GM04503 (cell line): Measurements from ENCODE around the gene NCKAP5.

Experiments
- DNase-seq: peaks from one replicate; pipeline ENCODE4 v3.0.0-alpha.2; 2012; ENCODE audit warnings: low read depth

Gene NCKAP5

DNA sequence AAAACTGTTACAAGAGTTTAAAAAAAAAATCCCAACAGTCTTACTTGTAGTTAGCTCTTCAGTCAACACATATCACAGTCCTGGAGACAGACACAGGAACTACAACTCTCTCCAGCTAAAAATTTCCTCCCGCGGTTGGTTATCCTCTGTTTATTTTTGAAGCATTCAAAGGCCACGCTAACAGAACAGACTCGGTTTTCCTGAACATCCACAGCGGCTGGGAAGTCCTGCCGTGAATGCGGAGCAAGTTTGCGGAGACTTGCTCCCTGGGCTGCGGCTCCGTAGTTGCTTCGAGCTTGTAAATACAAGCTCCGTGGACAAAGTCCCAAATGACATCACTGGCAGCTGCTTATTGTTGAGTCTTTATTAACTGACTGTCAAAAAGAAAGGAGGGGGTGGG is at the start of gene NCKAP5:
Gene NCKAP5 (minus strand): TSS at position 292 of the 400 bp plus-strand sequence. CDS start 50,937 bp downstream, outside the sequence.
- DNase-seq = no peak

DNA sequence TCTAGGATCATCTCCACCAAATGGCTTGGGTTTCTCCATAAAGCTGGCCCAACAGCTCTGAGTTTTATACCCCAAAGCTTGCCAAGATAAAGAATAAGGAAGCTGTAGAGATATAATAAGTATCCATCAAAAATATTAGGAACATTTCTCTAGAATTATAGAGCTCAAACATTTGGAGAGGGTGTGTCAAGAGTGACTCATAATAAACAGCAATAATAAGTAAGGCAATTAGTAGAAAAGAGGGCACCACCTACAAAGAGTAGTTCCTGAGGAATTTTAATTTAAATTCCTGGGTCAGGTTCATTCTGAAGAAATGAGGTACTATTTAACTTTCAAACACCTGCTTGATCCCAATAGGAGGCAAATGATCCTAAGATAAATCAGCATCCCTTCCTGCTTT is 41.4 kb upstream of the NCKAP5 start:
- no peak for DNase-seq

DNA sequence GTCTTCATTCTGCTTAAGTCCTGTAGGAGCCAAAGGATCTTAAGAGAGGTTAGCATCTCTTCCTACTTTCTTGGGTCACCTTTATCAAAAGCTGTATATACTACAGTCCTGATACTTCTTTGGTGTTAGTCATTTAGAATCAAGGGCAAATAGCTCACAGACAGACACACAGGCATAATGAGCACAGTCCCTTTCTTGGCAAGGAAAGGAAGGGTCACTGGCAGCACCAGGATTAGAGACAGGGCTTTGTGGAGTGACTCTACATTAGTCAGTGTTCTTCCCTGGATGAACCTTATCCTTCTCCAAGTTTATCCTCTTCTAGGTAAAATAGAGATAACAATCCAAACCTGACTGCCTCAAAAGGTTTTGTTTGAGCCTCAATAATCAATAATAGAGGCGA is 40.0 kb upstream of the NCKAP5 start:
- DNase-seq = no peak

DNA sequence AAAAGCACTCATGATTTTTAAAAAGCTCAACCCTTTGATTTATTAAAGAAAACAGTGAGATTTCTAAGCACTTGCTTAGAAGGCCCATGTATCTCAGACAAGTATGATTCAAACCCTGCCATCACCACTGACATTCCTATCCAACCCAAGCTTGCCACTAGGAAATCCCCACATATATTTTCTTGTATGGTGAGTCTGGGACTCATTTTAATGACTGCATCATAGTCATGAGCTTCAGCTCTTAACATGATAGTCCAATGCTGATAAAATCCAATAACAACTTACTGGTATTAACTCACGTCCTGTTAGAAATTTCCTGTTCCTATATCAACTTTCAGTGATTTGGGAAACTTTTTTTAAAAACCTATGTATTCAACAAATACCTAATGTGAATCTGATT is 39.4 kb upstream of the NCKAP5 start:
- DNase-seq = no peak

DNA sequence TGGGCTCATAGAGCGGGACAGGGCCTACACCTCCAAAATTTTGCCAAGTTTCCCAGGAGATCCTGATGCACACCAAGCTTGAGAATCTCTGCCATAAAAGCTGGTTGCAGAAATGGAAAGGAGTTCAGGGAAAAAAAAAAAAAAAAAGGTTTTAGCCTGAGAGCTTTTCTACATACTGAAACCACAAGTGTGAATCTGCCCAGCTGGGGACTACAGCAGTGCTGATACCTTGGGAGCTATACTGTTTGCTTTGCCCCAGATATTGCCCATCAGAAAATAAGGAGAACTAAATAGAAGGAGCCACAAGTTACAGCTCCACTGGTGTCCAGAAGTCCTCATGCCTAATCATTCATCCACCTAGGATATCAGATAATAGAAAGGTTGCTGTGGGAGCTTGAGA is 38.4 kb upstream of the NCKAP5 start:
- DNase-seq = no peak

DNA sequence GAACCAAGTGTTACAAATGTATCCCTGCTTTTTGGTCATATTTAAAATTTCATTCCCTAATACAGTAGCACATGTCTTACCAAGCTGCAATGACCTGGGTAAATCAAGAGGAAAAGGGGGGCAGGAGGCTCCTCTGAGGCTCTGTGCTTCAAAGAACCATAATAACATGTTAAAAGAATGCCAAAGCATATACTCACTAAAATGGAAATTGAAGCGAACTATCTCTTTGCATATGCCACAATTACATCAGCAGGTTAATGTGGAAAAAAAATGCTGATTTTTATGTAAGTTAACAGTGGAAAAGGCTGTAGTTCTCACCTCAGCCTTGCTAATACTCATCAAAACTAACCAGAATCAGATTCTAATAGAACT is 37.5 kb upstream of the NCKAP5 start:
- DNase-seq = no peak

DNA sequence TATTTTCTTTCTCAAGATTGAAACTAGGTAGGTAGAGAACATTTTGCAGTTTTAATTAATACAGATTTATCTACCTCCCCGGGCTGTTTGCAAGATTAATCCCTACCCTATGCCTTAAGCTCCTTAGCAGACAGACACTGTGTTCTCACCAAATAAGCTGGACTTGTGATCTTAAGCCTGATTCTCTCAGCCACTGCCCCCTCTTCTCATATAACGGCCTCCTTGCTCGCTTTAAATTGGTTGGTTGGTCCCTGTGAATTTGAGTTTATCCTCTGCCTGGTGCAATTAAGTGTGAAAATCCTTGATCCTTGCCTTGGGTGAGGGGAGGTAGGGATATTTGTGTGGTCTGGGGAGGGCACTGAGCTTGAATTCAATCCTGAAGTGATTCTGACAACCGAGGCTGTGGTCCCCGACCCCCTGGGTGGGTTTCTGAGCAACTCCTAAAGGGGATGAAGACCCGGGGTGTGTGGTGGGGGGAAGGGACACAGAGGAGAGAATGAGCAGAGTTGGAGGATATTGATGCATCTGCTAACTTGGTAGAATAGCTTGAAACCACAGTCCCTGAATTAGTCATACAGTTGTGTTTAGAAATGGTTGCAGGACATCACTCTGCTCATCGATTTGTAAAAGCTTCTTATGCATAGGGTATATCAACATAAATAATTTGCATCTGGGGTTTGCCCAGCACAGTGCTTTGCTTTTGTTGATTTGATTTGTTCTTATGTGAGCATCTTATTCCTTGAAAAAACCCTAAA is 36.9 kb upstream of the NCKAP5 start:
- no peak for DNase-seq

DNA sequence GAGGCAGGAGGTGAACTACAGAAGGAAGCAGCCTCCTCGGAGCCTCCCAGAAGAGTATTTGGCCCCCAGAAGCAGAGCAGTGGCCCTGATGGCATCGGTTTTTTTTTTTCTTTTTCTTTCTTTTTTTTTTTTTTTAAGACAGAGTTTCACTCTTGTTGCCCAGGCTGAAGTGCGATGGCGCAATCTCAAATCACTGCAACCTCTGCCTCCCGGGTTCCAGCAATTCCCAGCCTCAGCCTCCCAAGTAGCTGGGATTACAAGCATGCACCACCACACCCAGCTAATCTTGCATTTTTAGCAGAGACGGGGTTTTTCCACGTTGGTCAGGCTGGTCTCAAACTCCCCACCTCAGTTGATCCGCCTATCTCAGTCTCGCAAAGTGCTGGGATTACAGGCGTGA is 34.8 kb upstream of the NCKAP5 start:
- DNase-seq = no peak

DNA sequence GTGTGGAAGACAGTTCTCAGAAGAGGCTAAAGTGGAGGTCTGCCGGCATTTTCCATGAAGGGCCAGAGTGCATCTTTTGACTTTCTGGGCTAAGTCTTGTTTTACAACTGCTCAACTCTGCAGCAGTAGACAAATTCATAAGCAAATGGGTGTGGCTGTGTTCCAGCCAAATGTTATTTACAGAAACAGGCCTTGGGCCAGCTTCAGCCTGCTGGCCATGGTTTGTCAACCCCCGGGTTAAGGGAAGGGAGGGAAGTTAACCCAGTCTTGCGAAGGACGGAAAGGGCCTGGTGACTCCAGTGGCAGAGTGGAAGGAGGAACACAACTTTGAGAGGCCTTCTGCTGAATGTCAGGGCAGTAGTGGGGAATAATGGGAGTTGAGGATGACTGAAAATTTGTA is 34.3 kb upstream of the NCKAP5 start:
- no peak for DNase-seq

DNA sequence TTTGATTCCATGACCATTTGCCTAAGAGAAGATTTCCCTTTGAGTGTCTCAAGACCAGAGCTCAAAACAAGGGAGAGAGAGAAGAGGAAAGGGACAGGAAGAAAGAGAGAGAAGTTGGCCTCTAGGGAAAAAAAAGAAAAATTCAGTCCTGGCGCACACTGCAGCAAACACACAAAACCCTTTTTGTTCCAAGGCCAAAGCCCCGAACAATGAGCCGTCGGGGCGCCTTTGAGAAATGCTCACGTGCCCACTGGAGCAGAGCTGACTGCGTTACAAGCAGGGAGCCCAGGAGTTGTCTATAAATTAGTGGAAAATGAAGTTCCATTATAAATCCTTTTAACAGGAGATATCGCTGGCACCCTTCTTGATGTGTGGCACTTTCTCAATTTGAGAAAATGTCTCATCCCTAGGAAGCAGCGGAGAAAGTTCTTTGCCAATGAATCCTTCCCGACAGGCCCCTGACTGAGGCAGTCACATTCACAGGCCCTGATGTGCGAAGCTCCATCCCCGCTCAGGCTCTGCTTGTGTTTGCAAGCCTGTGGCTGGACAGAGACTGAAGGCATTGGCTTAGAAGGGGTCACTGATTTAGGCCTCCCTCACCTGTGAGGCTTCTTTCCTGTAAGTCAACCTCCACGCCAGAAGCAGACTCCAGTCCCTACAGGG is 32.1 kb upstream of the NCKAP5 start:
- DNase-seq = no peak

DNA sequence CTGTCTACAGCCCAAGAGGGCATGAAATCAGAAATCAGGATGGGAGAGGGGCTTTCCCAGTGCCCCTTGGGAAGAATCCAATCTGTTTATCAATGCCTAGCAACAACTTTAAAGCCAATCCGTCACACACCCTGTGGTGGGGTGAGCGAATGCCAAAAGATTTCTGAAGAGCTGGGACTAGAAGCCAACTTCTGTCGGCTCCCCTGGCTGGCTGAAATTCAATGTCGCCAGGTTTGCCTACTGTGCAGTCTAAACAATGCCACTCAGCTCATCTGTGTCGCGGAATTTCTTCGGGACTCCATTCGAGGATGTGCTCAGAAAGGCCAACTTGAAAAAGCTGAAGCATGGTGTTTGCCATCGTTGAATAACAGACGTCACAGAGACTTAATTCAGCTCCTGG is 31.5 kb upstream of the NCKAP5 start:
- DNase-seq = no peak

DNA sequence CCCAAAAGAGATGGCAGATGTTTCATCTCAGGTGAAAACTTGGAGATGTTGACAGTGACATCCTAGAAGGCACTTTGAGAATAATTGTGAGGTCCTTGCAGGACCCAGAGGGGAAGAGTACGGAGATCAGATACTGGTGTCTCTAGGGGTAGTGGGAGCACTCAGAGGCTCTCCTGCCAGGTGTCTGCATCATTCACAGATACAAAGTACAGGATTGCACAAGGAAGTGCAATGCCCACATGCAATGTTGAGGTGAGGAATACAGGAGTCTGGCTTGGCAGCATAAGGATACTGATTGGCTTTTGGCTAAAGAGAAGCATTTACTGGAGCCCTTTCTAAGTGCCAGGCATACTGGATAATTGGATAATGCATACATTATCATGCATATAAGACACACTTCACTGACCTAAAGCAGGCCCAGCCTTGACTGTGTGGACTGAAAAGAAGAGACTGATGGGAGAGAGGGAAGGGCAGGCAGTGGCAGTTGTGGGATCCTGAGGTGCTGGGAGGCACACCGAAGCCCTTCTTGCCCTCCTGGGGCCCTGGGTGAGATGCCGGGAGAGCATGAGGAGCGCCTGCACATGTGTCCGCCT is 31.0 kb upstream of the NCKAP5 start:
- no peak for DNase-seq

DNA sequence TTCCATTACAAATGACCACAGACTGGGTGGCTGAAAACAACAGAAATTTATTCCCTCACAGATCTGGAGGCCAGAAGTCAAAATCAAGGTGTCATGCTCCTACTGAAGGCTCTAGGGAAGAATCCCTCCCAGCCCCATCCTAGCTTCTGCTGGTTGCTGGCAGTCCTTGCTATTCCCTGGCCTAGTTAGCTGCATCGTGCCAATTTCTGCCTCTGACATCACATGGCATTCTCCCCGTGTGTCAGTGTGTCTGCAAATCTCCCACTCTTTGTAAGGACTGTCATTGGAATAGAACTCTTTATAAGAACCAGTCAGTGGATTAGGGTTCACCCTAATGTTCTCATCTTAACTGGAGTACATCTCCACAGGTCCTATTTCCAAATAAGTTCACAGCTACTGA is 30.5 kb upstream of the NCKAP5 start:
- DNase-seq = no peak

DNA sequence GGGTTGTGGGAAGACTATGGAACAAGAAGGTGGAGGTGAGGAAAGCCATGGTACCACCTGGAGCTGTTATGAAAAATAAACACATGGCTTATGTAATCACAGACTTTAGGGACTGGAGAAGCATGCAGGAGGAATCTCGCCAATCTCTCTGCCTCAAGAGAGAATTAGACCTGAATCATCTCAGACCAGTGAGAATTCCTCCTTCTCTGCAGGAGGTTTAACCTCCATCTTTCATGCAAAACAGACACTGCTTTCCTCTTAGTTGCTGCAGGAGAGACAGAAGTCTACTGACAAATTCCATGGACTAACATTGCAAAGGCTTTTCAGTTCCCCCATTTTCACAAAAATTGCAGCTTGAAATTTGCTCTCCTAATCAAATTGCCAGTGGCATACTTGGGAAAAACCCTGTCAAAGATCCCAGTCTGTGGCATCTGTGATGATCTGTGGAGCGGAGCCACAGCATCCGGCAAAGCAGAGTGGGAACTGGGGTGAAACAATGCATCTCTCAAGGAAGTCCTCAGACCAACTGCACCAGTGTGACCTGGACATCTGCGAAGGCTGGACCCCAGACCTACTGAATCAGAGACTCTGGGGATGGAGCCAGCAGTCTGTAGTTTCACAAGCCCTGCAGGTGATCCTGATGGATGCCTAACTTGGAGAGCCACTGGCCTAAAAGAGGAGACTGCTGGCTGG is 28.6 kb upstream of the NCKAP5 start:
- no peak for DNase-seq

DNA sequence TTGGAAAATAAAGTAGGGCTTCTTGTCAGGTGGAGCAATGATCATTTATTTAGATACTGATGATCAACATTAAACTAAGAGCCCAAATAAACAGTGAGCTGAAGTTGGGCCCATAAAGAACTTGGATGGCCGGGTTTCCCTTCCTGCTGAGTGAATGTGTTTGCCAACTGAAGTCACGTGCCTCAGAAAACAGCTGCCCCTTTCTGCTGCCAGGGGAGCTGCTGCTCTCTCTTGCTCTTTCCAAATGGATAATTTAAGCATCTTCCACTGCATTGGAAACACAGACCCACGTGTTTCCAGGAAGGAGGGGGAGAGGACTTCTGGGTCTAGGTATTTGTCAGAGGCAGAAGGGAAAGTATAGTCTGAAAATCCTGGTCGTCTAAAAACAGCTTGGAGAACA is 22.9 kb upstream of the NCKAP5 start:
- DNase-seq = no peak

DNA sequence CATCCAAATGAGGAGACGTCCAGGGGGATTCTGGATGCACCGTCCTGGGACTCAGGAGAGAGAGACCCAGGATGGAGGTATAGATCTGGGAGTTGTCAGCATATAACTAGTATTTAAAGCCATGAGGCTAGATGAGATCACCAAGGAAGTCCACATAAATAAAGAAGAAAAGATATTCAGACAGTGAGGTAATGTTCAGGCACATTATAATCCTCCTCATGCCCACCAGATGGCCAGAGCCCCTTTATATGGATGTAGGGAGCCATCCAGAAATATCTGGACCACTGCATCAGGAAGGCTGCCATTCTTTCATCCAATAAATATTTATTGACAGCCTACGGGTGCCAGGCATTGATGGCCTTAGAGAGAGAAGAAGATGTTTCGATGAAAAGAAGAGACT is 21.2 kb upstream of the NCKAP5 start:
- no peak for DNase-seq

DNA sequence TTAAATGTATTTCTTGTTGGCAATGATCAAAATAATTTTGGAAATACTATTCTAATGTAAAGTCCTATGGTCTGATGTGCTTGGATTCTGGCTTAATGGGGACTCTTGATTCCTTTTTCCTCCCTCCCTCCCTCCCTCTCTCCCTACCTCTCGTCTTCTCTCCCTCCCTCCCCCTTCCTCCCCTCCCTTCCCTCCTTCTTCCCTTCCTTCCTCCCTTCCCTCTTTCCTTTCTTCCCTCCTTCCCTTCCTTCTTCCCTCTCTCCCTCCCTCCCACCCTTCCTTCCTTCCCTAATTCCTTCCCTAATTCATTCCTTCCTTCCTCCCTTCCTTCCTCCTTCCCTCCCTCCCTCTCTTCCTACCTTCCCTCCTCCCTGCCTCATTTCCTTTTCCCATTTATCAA is 19.9 kb upstream of the NCKAP5 start:
- no peak for DNase-seq

DNA sequence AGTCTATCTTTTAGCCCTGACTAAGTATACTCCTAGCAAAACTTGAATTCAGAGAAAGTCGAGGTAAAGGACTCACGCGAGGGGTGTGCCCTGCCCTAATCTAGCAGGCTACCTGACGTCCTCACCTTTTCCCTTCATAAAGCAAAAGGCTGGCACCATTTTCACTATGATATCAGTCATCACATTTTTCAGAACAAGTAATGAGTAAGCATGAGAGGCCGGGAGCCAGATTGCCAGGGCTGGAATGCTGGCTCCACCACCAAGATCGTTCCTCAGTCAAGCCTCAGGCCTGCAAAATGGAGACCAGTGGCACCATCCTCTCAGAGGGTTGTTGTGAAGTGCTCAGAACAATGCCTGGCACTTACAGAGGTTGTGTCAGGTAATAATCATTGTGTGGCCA is 18.7 kb upstream of the NCKAP5 start:
- DNase-seq = no peak

DNA sequence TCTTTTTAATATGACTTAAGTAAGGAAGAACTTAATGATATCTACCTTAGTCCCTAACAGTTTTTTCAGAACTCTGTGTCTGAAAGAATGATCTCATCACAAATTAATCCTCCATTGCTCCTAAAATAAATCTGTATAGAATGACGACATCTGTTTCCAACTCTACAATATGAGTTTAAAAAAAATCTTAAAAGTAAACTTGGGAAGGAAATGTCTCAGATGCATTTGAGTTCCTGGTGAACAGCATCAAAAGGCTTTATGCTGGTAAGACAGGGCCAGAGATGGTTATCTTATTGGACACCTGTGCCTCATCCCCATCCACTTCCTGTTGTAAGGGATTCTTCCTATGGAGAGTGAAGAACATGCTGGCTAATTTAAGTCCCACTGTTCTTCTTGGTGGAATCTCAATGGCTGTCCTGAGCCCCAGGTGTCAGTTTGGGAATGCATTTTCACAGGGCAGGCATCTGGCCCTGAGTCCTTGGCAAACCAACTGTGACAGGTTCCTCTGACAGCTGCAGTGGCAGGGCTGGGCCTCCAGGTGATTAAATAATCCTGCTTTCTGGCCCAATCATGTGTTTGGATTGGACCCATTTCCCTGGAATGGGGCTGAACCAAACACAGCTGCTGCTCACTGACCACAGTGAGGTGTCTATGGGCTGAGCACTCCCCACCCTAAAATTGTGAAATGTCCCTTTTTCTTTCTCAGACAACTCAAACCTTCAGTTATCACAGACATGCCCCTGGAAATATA is 12.9 kb upstream of the NCKAP5 start:
- no peak for DNase-seq

DNA sequence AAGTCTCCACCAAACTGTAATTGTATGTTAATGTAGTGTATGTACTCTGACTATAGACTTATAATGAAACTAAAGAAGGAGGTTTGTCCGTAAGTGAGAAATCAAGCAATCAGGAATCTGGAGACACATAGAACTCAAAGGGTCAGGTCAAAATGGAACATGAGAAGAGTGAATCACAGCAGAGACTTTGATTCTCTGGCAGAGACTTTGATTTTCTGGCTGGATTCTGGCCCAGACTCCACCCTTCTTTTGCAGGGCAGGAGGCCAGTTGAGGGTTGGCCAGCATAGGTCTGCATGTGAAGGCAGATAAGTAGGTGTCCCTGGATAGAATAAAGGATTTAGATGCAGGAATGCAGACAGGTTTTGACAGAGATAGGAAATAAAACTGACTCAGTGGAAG is 11.0 kb upstream of the NCKAP5 start:
- no peak for DNase-seq

DNA sequence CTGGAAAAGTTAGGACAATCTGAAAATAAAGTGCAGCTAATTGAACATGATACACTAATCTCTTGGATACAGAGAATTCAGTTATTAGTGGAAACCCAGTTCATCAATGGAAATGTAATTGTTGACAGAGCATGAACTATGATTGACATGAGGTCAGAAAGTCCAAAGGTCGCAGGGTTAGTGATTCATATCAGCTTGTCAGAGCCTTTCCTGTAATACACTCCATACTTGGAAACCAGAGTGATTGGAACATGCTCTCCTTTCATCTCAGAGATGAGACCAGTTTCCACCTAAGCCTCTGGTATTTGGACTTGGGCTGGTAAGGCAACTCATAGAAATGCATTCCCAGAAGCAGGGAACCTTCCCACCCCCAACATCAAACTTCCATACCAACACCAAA is 8.5 kb upstream of the NCKAP5 start:
- no peak for DNase-seq

DNA sequence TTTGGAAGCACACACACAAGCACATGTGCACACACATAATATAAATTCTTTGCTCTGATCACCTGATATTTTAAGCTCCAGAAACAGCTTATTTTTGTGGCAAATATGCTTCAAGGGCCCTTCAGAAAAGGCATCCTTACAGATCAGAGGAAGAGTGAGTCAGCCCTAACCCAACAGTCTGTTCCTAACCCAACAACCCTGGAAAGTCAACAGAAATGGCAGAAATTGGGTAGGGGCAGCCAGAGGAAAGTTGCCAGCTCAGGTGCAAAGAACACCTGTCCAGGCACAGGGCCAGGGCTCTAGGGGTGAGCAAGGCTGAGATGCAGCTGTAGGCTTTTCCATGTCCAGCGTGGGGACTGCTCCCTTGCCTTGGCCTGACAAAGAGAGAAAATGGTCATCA is 6.4 kb upstream of the NCKAP5 start:
- DNase-seq = no peak
